Fibroblast of lung (primary cell): ENCODE data around the gene FXYD4. TPM values are rescaled to one million over a fixed set of nuclear protein-coding genes. Genes with fewer than 3 reads are reported as not detected.
"Not testable (repeated sequence)": the region's sequence is repeated elsewhere in the genome, so short reads cannot be mapped to it uniquely, and the experiment has no call there.

Experiments used
- DNase-seq, 2 donors: peaks; one replicate each; pipeline versions ENCODE4 v3.0.0 to v3.0.0-alpha.2; 2010; ENCODE audit warnings: low read depth in 2 of 2
- H2AFZ ChIP-seq: 2 replicates; pipeline ENCODE4 v1.5.1; 2012; ENCODE audit warnings: low read length, control low read depth, inconsistent platforms
- H3K27ac ChIP-seq: 2 replicates; pipeline ENCODE4 v1.5.1; 2011; ENCODE audit warnings: low read length, control low read depth; ENCODE audit not compliant: insufficient read depth
- H3K27me3 ChIP-seq: 2 replicates; pipeline ENCODE4 v1.5.1; 2011; ENCODE audit warnings: mild to moderate bottlenecking, low read length; ENCODE audit not compliant: control insufficient read depth, insufficient read depth
- H3K36me3 ChIP-seq: 2 replicates; pipeline ENCODE4 v1.5.1; 2011; ENCODE audit warnings: low read length; ENCODE audit not compliant: control insufficient read depth, insufficient read depth
- H3K4me1 ChIP-seq: 2 replicates; pipeline ENCODE4 v1.5.1; 2011; ENCODE audit warnings: low read length; ENCODE audit not compliant: control insufficient read depth, insufficient read depth; ENCODE audit errors: extremely low read depth
- H3K4me2 ChIP-seq: 2 replicates; pipeline ENCODE4 v1.5.1; 2011; ENCODE audit warnings: low read length, control low read depth; ENCODE audit not compliant: insufficient read depth; ENCODE audit errors: extremely low read depth
- H3K4me3 ChIP-seq, 4 experiments: fragments of 200-600 bp in 1 of 4; sonication (generic) in 1 of 4; replicated peaks in 1 of 4; 2 replicates each; pipeline ENCODE4 v1.5.1; 2011 to 2016; ENCODE audit warnings: low read length in 4 of 4, low read depth in 3 of 4, mild to moderate bottlenecking in 3 of 4, control low read depth in 2 of 4, inconsistent platforms in 1 of 4, mixed read lengths in 1 of 4; ENCODE audit not compliant: insufficient read depth in 1 of 4; ENCODE audit errors: control extremely low read depth in 1 of 4
- H3K79me2 ChIP-seq: 2 replicates; pipeline ENCODE4 v1.5.1; 2012; ENCODE audit warnings: mild to moderate bottlenecking, low read length, inconsistent platforms; ENCODE audit not compliant: control insufficient read depth, insufficient read depth
- H3K9ac ChIP-seq: 2 replicates; pipeline ENCODE4 v1.5.1; 2011; ENCODE audit warnings: mild to moderate bottlenecking, low read length, control low read depth; ENCODE audit not compliant: insufficient read depth
- H3K9me3 ChIP-seq: 2 replicates; pipeline ENCODE4 v1.5.1; 2012; ENCODE audit warnings: low read depth, low read length; ENCODE audit not compliant: control insufficient read depth, insufficient read depth
- H4K20me1 ChIP-seq: 2 replicates; pipeline ENCODE4 v1.5.1; 2011; ENCODE audit warnings: low read length; ENCODE audit not compliant: control insufficient read depth, insufficient read depth; ENCODE audit errors: extremely low read depth
- EZH2 ChIP-seq: IDR thresholded peaks from 2 replicates; pipeline ENCODE4 v1.5.1; 2012; ENCODE audit warnings: low read length, control low read depth, mild to moderate bottlenecking; ENCODE audit errors: missing control alignments
- polyA plus RNA-seq, 2 donors: library from polyadenylated mRNA; depleted of rRNA in 1 of 2; stranded (reverse) in 1 of 2; unstranded in 1 of 2; fragments of >200 nt; gene quantifications; 2 replicates each; pipeline ENCODE4 v1.2.1, GENCODE V29; 2011 to 2012; ENCODE audit warnings: missing spikeins in 1 of 2
- total RNA-seq: library from RNA; depleted of rRNA; stranded (reverse); fragments of >200 nt; gene quantifications from 2 replicates; pipeline ENCODE4 v1.2.1, GENCODE V29; 2014
- TF ChIP-seq, protein P1 (sequence below), 2 donors: IDR thresholded peaks in 1 of 2; conservative IDR thresholded peaks in 1 of 2; 1 replicate in 1 of 2; 2 replicates in 1 of 2; pipeline ENCODE4 v1.5.1; 2011 to 2012; ENCODE audit warnings: low read length in 2 of 2, control low read depth in 1 of 2, inconsistent platforms in 1 of 2, low read depth in 1 of 2, mild to moderate bottlenecking in 1 of 2

The FXYD4 gene
- total and polyA plus RNA-seq, 2 donors (not counting 1 experiment from before 2014, with no cell fraction given): not detected

DNA sequence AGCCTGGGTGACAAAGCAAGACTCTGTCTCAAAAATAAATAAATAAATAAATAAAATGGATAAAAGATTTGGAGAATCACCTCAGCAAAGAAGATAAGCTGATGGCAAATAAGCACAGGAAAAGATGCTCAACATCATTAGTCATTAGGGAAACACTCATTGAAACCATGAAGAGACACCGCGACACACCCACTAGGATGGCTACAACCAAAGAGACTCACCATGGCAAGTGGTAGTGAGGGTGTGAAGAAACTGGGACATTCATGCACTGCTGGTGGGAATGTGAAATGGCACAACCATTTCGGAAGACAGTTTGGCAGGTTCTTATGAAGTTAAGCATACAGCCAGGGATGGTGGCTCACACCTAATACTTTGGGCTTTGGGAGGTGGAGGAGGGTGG is 37.8 kb upstream of the FXYD4 start:
- no peak overlapping the region for H3K9ac ChIP-seq
- H3K9me3 ChIP-seq: no peaks in the 10 kb centered on the region
- H3K27me3 ChIP-seq: no peaks in the 10 kb centered on the region
- H3K36me3 ChIP-seq: no peaks in the 10 kb centered on the region
- no peak overlapping the region for H2AFZ ChIP-seq
- no peak overlapping the region for H3K27ac ChIP-seq
- TF ChIP-seq, protein P1, sequence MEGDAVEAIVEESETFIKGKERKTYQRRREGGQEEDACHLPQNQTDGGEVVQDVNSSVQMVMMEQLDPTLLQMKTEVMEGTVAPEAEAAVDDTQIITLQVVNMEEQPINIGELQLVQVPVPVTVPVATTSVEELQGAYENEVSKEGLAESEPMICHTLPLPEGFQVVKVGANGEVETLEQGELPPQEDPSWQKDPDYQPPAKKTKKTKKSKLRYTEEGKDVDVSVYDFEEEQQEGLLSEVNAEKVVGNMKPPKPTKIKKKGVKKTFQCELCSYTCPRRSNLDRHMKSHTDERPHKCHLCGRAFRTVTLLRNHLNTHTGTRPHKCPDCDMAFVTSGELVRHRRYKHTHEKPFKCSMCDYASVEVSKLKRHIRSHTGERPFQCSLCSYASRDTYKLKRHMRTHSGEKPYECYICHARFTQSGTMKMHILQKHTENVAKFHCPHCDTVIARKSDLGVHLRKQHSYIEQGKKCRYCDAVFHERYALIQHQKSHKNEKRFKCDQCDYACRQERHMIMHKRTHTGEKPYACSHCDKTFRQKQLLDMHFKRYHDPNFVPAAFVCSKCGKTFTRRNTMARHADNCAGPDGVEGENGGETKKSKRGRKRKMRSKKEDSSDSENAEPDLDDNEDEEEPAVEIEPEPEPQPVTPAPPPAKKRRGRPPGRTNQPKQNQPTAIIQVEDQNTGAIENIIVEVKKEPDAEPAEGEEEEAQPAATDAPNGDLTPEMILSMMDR (conservative IDR thresholded peaks at IDR 0.05 in 1 of 2, IDR thresholded peaks at IDR 0.05 in 1 of 2; ENCODE audit: low read depth in 1 of 2, low read length in 2 of 2): no peak
- TF ChIP-seq EZH2: no peak
- no peak for DNase-seq
- H3K4me1 ChIP-seq: no peaks in the 10 kb centered on the region
- no peak overlapping the region for H3K4me3 ChIP-seq
- H4K20me1 ChIP-seq: no peaks in the 10 kb centered on the region
- no peaks in the 10 kb centered on the region for H3K79me2 ChIP-seq
- no peak overlapping the region for H3K4me2 ChIP-seq

DNA sequence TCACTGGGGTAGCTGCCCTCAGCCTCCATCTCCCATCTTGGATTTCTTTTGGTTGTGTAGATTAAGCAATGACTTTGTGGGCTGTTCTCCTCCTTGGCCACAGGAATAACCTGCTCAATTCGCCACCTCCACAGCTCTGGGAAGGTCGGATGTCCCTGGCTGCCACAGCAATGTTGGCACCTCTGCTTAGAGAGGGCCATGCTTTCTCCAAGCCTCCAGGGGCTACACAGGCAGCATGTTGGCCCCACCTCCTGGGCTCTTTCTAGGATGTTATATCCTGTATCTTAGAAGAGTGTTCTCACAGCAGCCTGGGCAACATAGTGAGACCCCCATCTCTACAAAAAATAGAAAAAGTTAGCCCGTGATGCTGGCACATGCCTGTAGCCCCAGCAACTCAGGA is 35.4 kb upstream of the FXYD4 start:
- Histone ChIP-seq H3K27me3 (no peaks in the 10 kb centered on the region), H3K79me2 (no peaks in the 10 kb centered on the region), H3K9me3 (no peaks in the 10 kb centered on the region), H3K36me3 (no peaks in the 10 kb centered on the region), H3K9ac (no peak overlapping the region), H4K20me1 (no peaks in the 10 kb centered on the region), H2AFZ (no peak overlapping the region), H3K4me1 (no peaks in the 10 kb centered on the region), H3K27ac (no peak overlapping the region), H3K4me2 (no peak overlapping the region), H3K4me3 (no peak overlapping the region)
- no peak for TF ChIP-seq EZH2
- TF ChIP-seq, protein P1 (conservative IDR thresholded peaks at IDR 0.05 in 1 of 2, IDR thresholded peaks at IDR 0.05 in 1 of 2; ENCODE audit: low read depth in 1 of 2, low read length in 2 of 2): no peak
- DNase-seq: no peak

DNA sequence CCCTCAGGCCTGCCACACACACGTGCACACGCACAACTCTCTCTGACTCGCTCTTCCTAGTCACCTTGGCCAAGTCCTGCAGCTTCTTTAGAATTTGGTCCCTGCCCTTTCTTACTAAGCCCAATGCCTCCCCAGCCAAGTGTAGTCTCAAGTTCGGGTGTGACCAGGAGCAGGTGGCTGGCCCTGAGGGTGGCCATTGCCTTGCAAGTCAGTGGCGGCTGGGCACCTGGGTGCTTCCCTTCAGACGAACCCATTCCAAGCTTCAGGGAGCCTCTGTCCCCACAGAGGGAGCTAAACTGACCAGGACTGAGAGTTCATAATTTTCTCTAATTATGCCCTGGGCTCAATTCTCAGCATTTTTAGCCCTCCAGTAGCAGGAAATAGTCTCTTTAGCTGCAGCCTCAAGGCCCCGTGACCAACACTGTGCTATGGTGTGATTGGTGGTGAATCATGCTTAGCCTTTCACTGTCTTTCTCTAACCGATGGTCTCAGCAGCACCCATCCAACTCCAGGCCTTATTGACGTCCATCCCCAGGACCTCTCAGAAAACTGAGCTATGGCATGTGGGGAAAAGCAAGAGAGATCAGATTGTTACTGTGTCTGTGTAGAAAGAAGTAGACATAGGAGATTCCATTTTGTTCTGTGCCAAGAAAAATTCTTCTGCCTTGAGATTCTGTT is 34.7 kb upstream of the FXYD4 start:
- no peaks in the 10 kb centered on the region for H3K4me1 ChIP-seq
- H3K79me2 ChIP-seq: no peaks in the 10 kb centered on the region
- H3K4me3 ChIP-seq: no peak overlapping the region
- no peak overlapping the region for H3K4me2 ChIP-seq
- H3K36me3 ChIP-seq: no peaks in the 10 kb centered on the region
- TF ChIP-seq, protein P1 (conservative IDR thresholded peaks at IDR 0.05 in 1 of 2, IDR thresholded peaks at IDR 0.05 in 1 of 2; ENCODE audit: low read depth in 1 of 2, low read length in 2 of 2): no peak
- no peak for TF ChIP-seq EZH2
- H4K20me1 ChIP-seq: no peaks in the 10 kb centered on the region
- DNase-seq: no peak
- no peak overlapping the region for H3K9ac ChIP-seq
- H3K9me3 ChIP-seq: no peaks in the 10 kb centered on the region
- no peak overlapping the region for H2AFZ ChIP-seq
- no peak overlapping the region for H3K27ac ChIP-seq
- no peaks in the 10 kb centered on the region for H3K27me3 ChIP-seq

DNA sequence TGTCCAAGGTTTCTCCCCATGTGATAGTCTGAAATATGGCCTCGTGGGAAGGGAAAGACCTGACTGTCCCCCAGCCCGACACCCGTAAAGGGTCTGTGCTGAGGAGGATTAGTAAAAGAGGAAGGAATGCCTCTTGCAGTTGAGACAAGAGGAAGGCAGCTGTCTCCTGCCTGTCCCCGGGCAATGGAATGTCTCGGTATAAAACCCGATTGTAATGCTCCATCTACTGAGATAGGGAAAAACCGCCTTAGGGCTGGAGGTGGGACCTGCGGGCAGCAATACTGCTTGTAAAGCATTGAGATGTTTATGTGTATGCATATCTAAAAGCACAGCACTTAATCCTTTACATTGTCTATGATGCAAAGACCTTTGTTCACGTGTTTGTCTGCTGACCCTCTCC is 33.9 kb upstream of the FXYD4 start:
- not testable (repeated sequence) for H3K27me3 ChIP-seq

More for the DNA sequence above, 33.9 kb upstream of the FXYD4 start:
- not testable (repeated sequence) for DNase-seq, H3K27ac ChIP-seq, H3K9ac ChIP-seq, H3K79me2 ChIP-seq, H3K4me2 ChIP-seq, H2AFZ ChIP-seq, H3K4me1 ChIP-seq, H3K9me3 ChIP-seq, H3K36me3 ChIP-seq, H4K20me1 ChIP-seq, H3K4me3 ChIP-seq
